ENCODE measurements around the gene SPRY4.
"Not testable (repeated sequence)": the region's sequence is repeated elsewhere in the genome, so short reads cannot be mapped to it uniquely, and the experiment has no call there.

SPRY4 gene

DNA sequence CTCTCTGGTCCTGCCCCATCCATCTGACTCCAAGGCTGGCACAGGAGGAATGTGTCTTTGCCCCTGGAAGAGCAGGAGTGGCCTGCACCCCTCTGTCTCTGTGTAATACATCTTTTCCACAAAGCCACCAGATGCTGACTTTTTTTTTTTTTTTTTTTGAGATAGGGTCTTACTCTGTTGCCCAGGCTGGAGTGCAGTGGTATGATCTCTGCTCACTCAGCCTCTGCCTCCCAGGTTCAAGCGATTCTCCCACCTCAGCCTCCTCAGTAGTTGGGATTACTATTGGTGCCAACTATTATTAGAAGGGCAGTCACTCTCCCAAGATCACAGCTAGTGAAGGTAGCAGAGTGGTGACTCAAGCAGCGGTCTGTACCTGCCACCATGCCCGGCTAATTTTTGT is 19.6 kb downstream of the SPRY4 start:
- no peak for DNase-seq
- Mint-ChIP-seq H3K36me3 (ENCODE audit: low read depth) (peaks cover 30% of the 10 kb centered on the region), H3K4me3 (no peak overlapping the region), H3K9me3 (no peaks in the 10 kb centered on the region), H3K27me3 (ENCODE audit: low read depth, poor library complexity) (no peaks in the 10 kb centered on the region), H3K4me1 (peaks cover 60% of the 10 kb centered on the region), H3K27ac (no peak overlapping the region)
- TF ChIP-seq, protein P1, sequence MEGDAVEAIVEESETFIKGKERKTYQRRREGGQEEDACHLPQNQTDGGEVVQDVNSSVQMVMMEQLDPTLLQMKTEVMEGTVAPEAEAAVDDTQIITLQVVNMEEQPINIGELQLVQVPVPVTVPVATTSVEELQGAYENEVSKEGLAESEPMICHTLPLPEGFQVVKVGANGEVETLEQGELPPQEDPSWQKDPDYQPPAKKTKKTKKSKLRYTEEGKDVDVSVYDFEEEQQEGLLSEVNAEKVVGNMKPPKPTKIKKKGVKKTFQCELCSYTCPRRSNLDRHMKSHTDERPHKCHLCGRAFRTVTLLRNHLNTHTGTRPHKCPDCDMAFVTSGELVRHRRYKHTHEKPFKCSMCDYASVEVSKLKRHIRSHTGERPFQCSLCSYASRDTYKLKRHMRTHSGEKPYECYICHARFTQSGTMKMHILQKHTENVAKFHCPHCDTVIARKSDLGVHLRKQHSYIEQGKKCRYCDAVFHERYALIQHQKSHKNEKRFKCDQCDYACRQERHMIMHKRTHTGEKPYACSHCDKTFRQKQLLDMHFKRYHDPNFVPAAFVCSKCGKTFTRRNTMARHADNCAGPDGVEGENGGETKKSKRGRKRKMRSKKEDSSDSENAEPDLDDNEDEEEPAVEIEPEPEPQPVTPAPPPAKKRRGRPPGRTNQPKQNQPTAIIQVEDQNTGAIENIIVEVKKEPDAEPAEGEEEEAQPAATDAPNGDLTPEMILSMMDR (IDR thresholded peaks at IDR 0.05) = no peak

DNA sequence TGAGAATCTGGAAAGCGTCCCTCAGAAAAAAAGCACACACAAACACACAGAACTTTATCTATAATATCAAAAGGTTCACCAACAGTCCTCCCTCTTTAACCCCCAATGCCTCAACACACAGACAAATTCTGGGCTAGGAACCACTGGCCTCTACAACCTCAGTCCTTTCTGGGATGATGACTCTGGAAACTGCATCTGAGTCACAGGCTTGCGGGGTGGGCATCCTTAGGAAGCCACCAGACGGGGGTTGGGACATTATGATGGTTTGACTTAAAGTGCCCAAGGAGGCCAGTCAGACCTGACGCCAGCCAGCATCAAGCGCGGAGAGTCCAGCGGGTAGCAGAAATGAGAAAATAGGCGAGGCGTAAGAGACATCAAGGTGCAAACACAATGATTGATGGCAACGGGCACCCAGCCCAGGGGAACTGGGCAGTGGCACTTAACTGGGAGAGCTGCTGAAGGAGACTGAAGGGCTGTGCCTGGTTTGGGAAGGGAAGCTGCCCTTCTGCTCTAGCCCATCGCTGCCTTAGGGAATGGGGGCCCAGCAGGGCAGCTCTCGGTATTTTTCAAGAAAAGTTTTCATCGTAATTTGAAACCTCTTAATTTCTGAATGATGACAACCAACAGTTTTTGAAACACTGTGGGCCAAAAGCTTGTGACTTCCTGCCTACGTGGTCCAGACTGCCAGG is 20.7 kb downstream of the SPRY4 start:
- Mint-ChIP-seq H3K4me1 (peaks cover 55% of the 10 kb centered on the region), H3K36me3 (ENCODE audit: low read depth) (peaks cover 24% of the 10 kb centered on the region), H3K9me3 (no peaks in the 10 kb centered on the region), H3K27me3 (ENCODE audit: low read depth, poor library complexity) (no peaks in the 10 kb centered on the region), H3K4me3 (no peak overlapping the region), H3K27ac (peak overlapping the region; percentile 61)
- TF ChIP-seq, protein P1 (IDR thresholded peaks at IDR 0.05) = no peak
- no peak for DNase-seq

DNA sequence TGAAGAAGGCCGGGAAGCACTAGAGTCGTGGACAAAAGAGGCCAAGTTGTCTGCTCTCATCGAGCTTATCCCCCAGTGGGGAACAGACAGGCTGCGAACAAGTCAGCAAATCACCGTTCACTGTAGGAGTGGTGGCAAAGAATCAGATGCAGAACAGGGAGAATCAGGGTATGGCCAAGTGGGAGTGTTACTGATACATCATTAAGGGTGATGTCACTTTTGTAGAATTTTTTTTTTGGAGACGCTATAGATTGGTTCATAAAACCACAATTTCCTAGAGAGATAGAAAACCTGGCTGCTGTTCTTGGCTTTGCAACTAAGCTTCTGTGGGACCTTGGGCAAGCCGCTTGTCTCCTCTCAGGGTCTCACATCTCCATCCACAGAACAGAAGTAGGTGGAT is 21.3 kb downstream of the SPRY4 start:
- Mint-ChIP-seq H3K9me3 (no peaks in the 10 kb centered on the region), H3K4me1 (peaks cover 61% of the 10 kb centered on the region), H3K27ac (peak overlapping the region; percentile 38), H3K27me3 (ENCODE audit: low read depth, poor library complexity) (no peaks in the 10 kb centered on the region), H3K36me3 (ENCODE audit: low read depth) (peaks cover 22% of the 10 kb centered on the region), H3K4me3 (no peak overlapping the region)
- TF ChIP-seq, protein P1 (IDR thresholded peaks at IDR 0.05) = no peak
- DNase-seq = no peak

DNA sequence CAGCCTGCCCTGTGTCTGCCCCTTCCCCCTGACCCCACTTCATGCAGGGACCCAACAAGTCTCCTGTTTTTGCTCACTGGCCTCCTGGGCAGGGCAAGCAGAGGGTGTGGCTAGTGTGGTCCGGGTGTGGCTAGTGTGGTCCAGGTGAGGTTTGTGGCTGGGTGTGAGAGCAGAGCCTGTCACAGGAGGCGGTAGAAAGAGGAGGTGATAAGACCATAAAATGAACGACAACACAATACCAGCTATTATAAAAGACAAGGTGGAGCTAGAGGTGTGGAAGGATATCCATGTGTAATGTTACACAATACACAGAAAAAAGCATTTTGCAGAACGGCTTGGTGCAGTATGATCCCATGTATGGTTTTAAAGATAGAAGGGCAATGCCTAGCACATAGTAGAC is 23.3 kb downstream of the SPRY4 start:
- Mint-ChIP-seq H3K36me3 (ENCODE audit: low read depth) (peaks cover 4% of the 10 kb centered on the region), H3K27ac (peak overlapping the region; percentile 17), H3K9me3 (no peaks in the 10 kb centered on the region), H3K27me3 (ENCODE audit: low read depth, poor library complexity) (no peaks in the 10 kb centered on the region), H3K4me1 (peaks cover 62% of the 10 kb centered on the region), H3K4me3 (no peak overlapping the region)
- no peak for DNase-seq
- TF ChIP-seq, protein P1 (IDR thresholded peaks at IDR 0.05) = no peak

DNA sequence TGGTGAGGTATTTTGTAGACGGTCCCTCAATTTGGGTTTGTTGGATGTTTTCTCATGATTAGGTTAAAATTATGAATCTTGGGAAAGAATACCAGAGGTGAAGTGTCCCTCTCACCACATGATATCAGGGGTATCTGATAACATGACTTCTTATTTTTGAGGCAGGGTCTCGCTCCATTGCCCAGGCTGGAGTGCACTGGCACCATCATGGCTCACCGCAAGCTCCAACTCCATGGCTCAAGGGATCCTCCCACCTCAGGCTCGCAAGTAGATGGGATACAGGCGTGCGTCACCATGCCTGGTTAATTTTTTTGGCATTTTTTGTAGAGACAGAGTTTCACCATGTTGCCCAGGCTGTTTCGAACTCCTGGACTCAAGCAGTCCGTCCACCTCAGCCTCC is 24.1 kb downstream of the SPRY4 start:
- H3K4me3 Mint-ChIP-seq = no peak overlapping the region
- TF ChIP-seq, protein P1 (IDR thresholded peaks at IDR 0.05) = no peak

DNA sequence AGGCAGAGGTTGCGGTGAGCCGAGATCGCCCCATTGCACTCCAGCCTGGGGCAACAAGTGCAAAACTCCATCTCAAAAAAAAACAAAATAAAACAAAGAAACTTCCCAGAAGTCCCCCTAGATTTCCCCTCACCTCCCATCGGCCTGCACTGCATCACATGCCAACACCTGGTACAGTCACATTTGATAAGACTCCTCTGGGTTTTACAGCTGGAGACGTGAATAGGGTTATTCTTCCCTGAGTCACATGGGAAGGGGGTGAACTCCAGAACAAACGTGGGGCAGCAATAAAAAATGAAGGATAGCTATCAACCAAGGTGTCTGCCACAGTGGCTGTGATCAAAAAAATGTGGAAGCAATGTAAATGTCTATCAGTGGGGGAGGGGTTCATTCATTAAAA is 26.0 kb downstream of the SPRY4 start:
- peaks cover 4% of the 10 kb centered on the region for H3K36me3 Mint-ChIP-seq (ENCODE audit: low read depth)
- H3K9me3 Mint-ChIP-seq = no peaks in the 10 kb centered on the region
- no peak overlapping the region for H3K27ac Mint-ChIP-seq
- H3K4me1 Mint-ChIP-seq = peaks cover 75% of the 10 kb centered on the region
- no peak for DNase-seq
- TF ChIP-seq, protein P1 (IDR thresholded peaks at IDR 0.05) = no peak
- no peak overlapping the region for H3K4me3 Mint-ChIP-seq
- H3K27me3 Mint-ChIP-seq (ENCODE audit: low read depth, poor library complexity) = peaks cover 3% of the 10 kb centered on the region

More for the DNA sequence above, 24.1 kb downstream of the SPRY4 start:
- no peaks in the 10 kb centered on the region for H3K27me3 Mint-ChIP-seq (ENCODE audit: low read depth, poor library complexity)
- no peak for DNase-seq
- no peaks in the 10 kb centered on the region for H3K9me3 Mint-ChIP-seq
- H3K4me1 Mint-ChIP-seq = peaks cover 70% of the 10 kb centered on the region
- H3K36me3 Mint-ChIP-seq (ENCODE audit: low read depth) = peaks cover 4% of the 10 kb centered on the region
- H3K27ac Mint-ChIP-seq = peak overlapping the region; percentile 10

DNA sequence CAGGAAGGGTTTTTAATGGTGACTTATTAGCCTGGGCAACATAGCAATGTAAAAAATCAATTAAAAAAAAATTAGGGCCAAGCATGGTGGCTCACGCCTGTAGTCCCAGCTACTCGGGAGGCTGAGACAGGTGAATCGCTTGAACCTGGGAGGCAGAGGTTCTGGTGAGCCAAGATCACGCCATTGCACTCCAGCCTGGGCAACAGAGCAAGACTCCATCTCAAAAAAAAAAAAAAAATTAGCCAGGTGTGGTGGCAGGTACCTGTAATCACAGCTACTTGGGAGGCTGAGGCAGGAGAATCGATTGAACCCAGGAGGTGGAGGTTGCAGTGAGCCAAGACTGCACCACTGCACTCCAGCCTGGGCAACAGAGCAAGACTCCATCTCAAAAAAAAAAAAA is 27.0 kb downstream of the SPRY4 start:
- H3K4me1 Mint-ChIP-seq = peaks cover 78% of the 10 kb centered on the region
- H3K27me3 Mint-ChIP-seq (ENCODE audit: low read depth, poor library complexity); DNase-seq; H3K27ac Mint-ChIP-seq; H3K9me3 Mint-ChIP-seq; H3K36me3 Mint-ChIP-seq (ENCODE audit: low read depth); H3K4me3 Mint-ChIP-seq: not testable (repeated sequence)

All from nephron progenitor cell (in vitro differentiated cells).